ENCODE data around the gene HIRA. TPM values are rescaled to one million over a fixed set of nuclear protein-coding genes. Genes with fewer than 3 reads are reported as not detected.

HIRA gene
- polyA plus RNA-seq, 6 donors from 2014 or later, result 4.9 to 13.3 (median 10.4) TPM

GRCh38 chr22:19290400-19291217, 140.9 kb downstream of the HIRA start:
- DNase-seq (peak; percentile 26), ATAC-seq (ENCODE audit: low read depth in 2 of 2) (peak; percentile 2 to 5)
- H3K36me3 Mint-ChIP-seq, result no peaks in the 10 kb centered on the region
- peak overlapping the region; percentile 85 to 94 (median 90) for H3K4me3 Mint-ChIP-seq
- peaks cover 11 to 21% (median 18%) of the 10 kb centered on the region in 3 donors for H3K4me1 Mint-ChIP-seq
- H3K9me3 Mint-ChIP-seq, result no peaks in the 10 kb centered on the region
- H3K27me3 Mint-ChIP-seq, result peaks cover 5 to 17% (median 6%) of the 10 kb centered on the region in 3 donors
- H3K27ac Mint-ChIP-seq, result peak overlapping the region in 5 of 6 donors; percentile 25 to 94 (median 65)

- H3K36me3 Mint-ChIP-seq, result no peaks in the 10 kb centered on the region
- peak overlapping the region in 2 of 6 donors; percentile 14 to 22 for H3K27ac Mint-ChIP-seq
- peak overlapping the region in 6 of 8 donors; percentile 11 to 92 (median 62) for H3K4me3 Mint-ChIP-seq
Measured at GRCh38 chr22:19289475-19290161, 141.9 kb downstream of the HIRA start.

GRCh38 chr22:19287889-19288288, 143.6 kb downstream of the HIRA start:
- Mint-ChIP-seq H3K9me3 (no peaks in the 10 kb centered on the region), H3K27me3 (peaks cover 5 to 17% (median 6%) of the 10 kb centered on the region in 3 donors), H3K27ac (no peak overlapping the region), H3K4me3 (no peak overlapping the region), H3K36me3 (no peaks in the 10 kb centered on the region), H3K4me1 (peaks cover 11 to 20% (median 18%) of the 10 kb centered on the region in 3 donors)
- ATAC-seq (ENCODE audit: low read depth in 2 of 2) (no peak), DNase-seq (no peak)

More at GRCh38 chr22:19289475-19290161, 141.9 kb downstream of the HIRA start:
- H3K27me3 Mint-ChIP-seq, result peaks cover 5 to 17% (median 6%) of the 10 kb centered on the region in 3 donors
- ATAC-seq (ENCODE audit: low read depth in 2 of 2), result no peak
- H3K9me3 Mint-ChIP-seq, result no peaks in the 10 kb centered on the region
- no peak for DNase-seq
- peaks cover 11 to 21% (median 18%) of the 10 kb centered on the region in 3 donors for H3K4me1 Mint-ChIP-seq

- Mint-ChIP-seq H3K9me3 (no peaks in the 10 kb centered on the region), H3K36me3 (no peaks in the 10 kb centered on the region), H3K4me1 (peaks cover 8 to 13% (median 12%) of the 10 kb centered on the region in 3 donors), H3K4me3 (no peak overlapping the region), H3K27me3 (peaks cover 5 to 17% (median 6%) of the 10 kb centered on the region in 3 donors), H3K27ac (no peak overlapping the region)
- no peak for ATAC-seq (ENCODE audit: low read depth in 2 of 2)
- DNase-seq, result no peak
Measured at GRCh38 chr22:19287076-19287707, 144.3 kb downstream of the HIRA start.

- Mint-ChIP-seq H3K9me3 (no peaks in the 10 kb centered on the region), H3K36me3 (no peaks in the 10 kb centered on the region), H3K4me3 (no peak overlapping the region), H3K27me3 (peaks cover 3 to 17% (median 4%) of the 10 kb centered on the region in 3 donors), H3K4me1 (peaks cover 4 to 6% (median 6%) of the 10 kb centered on the region in 3 donors), H3K27ac (no peak overlapping the region)
- ATAC-seq (ENCODE audit: low read depth in 2 of 2) (no peak), DNase-seq (no peak)
Measured at GRCh38 chr22:19285831-19286230, 145.7 kb downstream of the HIRA start.

Other genes with a start within 250 kb of the HIRA start
- gene CLTCL1, start 140.0 kb downstream of the HIRA start, polyA plus RNA-seq (ENCODE audit: low read depth in 6 of 6), result 1 to 10 TPM in 2 of 6 donors, under 1 TPM in 3, not detected in 1; 0.17 to 1.7 (median 0.80) TPM
- gene MRPL40, start 812 bp upstream of the HIRA start, polyA plus RNA-seq (ENCODE audit: low read depth in 6 of 6), result 10 to 100 TPM; 63.5 to 92.0 (median 77.7) TPM
- 100 to 1,000 TPM in 1 of 6 donors, 10 to 100 TPM in 5; 64.8 to 102 (median 73.0) TPM for gene C22orf39, start 16.0 kb upstream of the HIRA start, polyA plus RNA-seq (ENCODE audit: low read depth in 6 of 6)
- gene UFD1, start 47.5 kb upstream of the HIRA start, polyA plus RNA-seq (ENCODE audit: low read depth in 6 of 6), result 100 to 1,000 TPM in 1 of 6 donors, 10 to 100 TPM in 5; 55.0 to 107 (median 61.8) TPM
- under 1 TPM in 2 of 6 donors, not detected in 4; 0.28 to 0.44 TPM for gene CDC45, start 48.2 kb upstream of the HIRA start, polyA plus RNA-seq (ENCODE audit: low read depth in 6 of 6)
- gene CLDN5, start 92.7 kb upstream of the HIRA start, polyA plus RNA-seq (ENCODE audit: low read depth in 6 of 6), result 1 to 10 TPM in 4 of 6 donors, under 1 TPM in 1, not detected in 1; 0.31 to 2.4 (median 2.0) TPM